GM23338 (cell line): ENCODE data around the gene POLR2A. TPM values are rescaled to one million over a fixed set of nuclear protein-coding genes. Genes with fewer than 3 reads are reported as not detected.

Experiments used
- ATAC-seq: fragments of 200-7000 bp; cut with Tn5 transposase; 3 replicates; pipeline ENCODE4 v1.9.1; 2020
- DNase-seq: peaks from one replicate; pipeline ENCODE4 v3.0.0-alpha.2; 2015; ENCODE audit warnings: low spot score
- H2AFZ ChIP-seq: fragments of 200-600 bp; sonication (generic); 2 replicates; pipeline ENCODE4 v1.8.0; 2016; ENCODE audit warnings: antibody characterized with exemption, mild to moderate bottlenecking, moderate library complexity
- H3F3A ChIP-seq: fragments of 200-600 bp; sonication (generic); replicated peaks from 2 replicates; pipeline ENCODE4 v1.8.0; 2017; ENCODE audit warnings: antibody characterized with exemption, mixed run types, low read depth
- H3K27ac ChIP-seq: fragments of 200-600 bp; sonication (generic); 2 replicates; pipeline ENCODE4 v1.6.1; 2016; ENCODE audit warnings: low read depth
- H3K27me3 ChIP-seq: fragments of 200-600 bp; sonication (generic); 2 replicates; pipeline ENCODE4 v1.8.0; 2016; ENCODE audit warnings: mild to moderate bottlenecking, mixed run types, moderate library complexity; ENCODE audit not compliant: insufficient read depth
- H3K36me3 ChIP-seq: fragments of 200-600 bp; sonication (generic); 2 replicates; pipeline ENCODE4 v1.8.0; 2016; ENCODE audit warnings: mild to moderate bottlenecking; ENCODE audit not compliant: insufficient read depth
- H3K4me1 ChIP-seq: fragments of 200-600 bp; sonication (generic); 2 replicates; pipeline ENCODE4 v1.8.0; 2016; ENCODE audit warnings: mild to moderate bottlenecking, moderate library complexity; ENCODE audit not compliant: insufficient read depth
- H3K4me2 ChIP-seq: fragments of 200-600 bp; sonication (generic); 2 replicates; pipeline ENCODE4 v1.7.1; 2017; ENCODE audit warnings: mixed run types
- H3K4me3 ChIP-seq: fragments of 200-600 bp; sonication (generic); 2 replicates; pipeline ENCODE4 v1.6.1; 2016; ENCODE audit warnings: mixed run types
- H3K79me2 ChIP-seq: fragments of 200-600 bp; sonication (generic); replicated peaks from 2 replicates; pipeline ENCODE4 v1.8.0; 2017; ENCODE audit warnings: mild to moderate bottlenecking; ENCODE audit not compliant: insufficient read depth
- H3K9me2 ChIP-seq: fragments of 200-600 bp; sonication (generic); 2 replicates; pipeline ENCODE4 v1.8.0; 2017; ENCODE audit not compliant: insufficient read depth
- H4K20me1 ChIP-seq: fragments of 200-600 bp; sonication (generic); replicated peaks from 2 replicates; pipeline ENCODE4 v1.8.0; 2017; ENCODE audit warnings: mild to moderate bottlenecking; ENCODE audit not compliant: insufficient read depth
- H3K27ac Mint-ChIP-seq: 2 replicates; pipeline ENCODE4 v1.8.0; 2020; ENCODE audit warnings: inconsistent platforms, mild to moderate bottlenecking, moderate library complexity, mixed read lengths
- H3K27me3 Mint-ChIP-seq: 3 replicates; pipeline ENCODE4 v1.8.0; 2022; ENCODE audit warnings: low read depth, mild to moderate bottlenecking, moderate library complexity, mixed read lengths, inconsistent platforms; ENCODE audit not compliant: insufficient read depth, poor library complexity
- H3K36me3 Mint-ChIP-seq: 3 replicates; pipeline ENCODE4 v1.8.0; 2021; ENCODE audit warnings: low read depth, mild to moderate bottlenecking, inconsistent platforms, moderate library complexity, mixed read lengths
- H3K4me1 Mint-ChIP-seq: 3 replicates; pipeline ENCODE4 v1.8.0; 2020; ENCODE audit warnings: mild to moderate bottlenecking, inconsistent platforms, mixed read lengths
- H3K4me3 Mint-ChIP-seq: 3 replicates; pipeline ENCODE4 v1.8.0; 2021; ENCODE audit warnings: moderate library complexity, mild to moderate bottlenecking, inconsistent platforms, mixed read lengths
- H3K9me3 Mint-ChIP-seq: 3 replicates; pipeline ENCODE4 v1.8.0; 2020; ENCODE audit warnings: moderate library complexity, mild to moderate bottlenecking, inconsistent platforms, mixed read lengths
- CREB1 ChIP-seq: fragments of 250-450 bp; sonication (Bioruptor Pico); IDR thresholded peaks from 2 replicates; pipeline ENCODE4 v1.5.0; 2020; ENCODE audit warnings: low read depth, mild to moderate bottlenecking, moderate library complexity
- CTCF ChIP-seq, 2 experiments: fragments of 200-600 bp in 1 of 2; sonication (generic) in 1 of 2; conservative IDR thresholded peaks; 2 replicates each; pipeline versions ENCODE4 v1.5.1 to v1.6.1; 2016 to 2017; ENCODE audit warnings: antibody characterized with exemption in 2 of 2, low read depth in 2 of 2, mild to moderate bottlenecking in 2 of 2, moderate library complexity in 1 of 2
- EZH2 ChIP-seq: fragments of 200-600 bp; sonication (generic); IDR thresholded peaks from one replicate; pipeline ENCODE4 v1.8.0; 2017; ENCODE audit warnings: antibody characterized with exemption, mild to moderate bottlenecking, low read depth; ENCODE audit not compliant: unreplicated experiment
- EZH2phosphoT487 ChIP-seq: fragments of 200-600 bp; sonication (generic); IDR thresholded peaks from one replicate; pipeline ENCODE4 v1.8.1; 2018; ENCODE audit warnings: antibody characterized with exemption; ENCODE audit not compliant: unreplicated experiment
- JUNB ChIP-seq: IDR thresholded peaks from one replicate; pipeline ENCODE4 v1.6.1; 2016; ENCODE audit warnings: antibody characterized with exemption; ENCODE audit not compliant: unreplicated experiment
- NANOG ChIP-seq: IDR thresholded peaks from 2 replicates; pipeline ENCODE4 v1.6.1; 2016; ENCODE audit warnings: antibody characterized with exemption, borderline replicate concordance
- POLR2AphosphoS5 ChIP-seq: IDR thresholded peaks from 2 replicates; pipeline ENCODE4 v1.6.1; 2016; ENCODE audit warnings: antibody characterized with exemption, low read depth
- STAT1 ChIP-seq: IDR thresholded peaks from one replicate; pipeline ENCODE4 v1.6.1; 2016; ENCODE audit warnings: antibody characterized with exemption; ENCODE audit not compliant: unreplicated experiment
- ZNF114 ChIP-seq: fragments of 250-450 bp; sonication (Bioruptor Pico); IDR thresholded peaks from 2 replicates; pipeline ENCODE4 v1.5.0; 2020; ENCODE audit warnings: mild to moderate bottlenecking, moderate library complexity
- ZNF331 ChIP-seq: fragments of 250-450 bp; sonication (Bioruptor Pico); IDR thresholded peaks from 2 replicates; pipeline ENCODE4 v1.5.0; 2020; ENCODE audit warnings: low read depth, mild to moderate bottlenecking, moderate library complexity
- polyA plus RNA-seq: library from polyadenylated mRNA; unstranded; fragments of >200 nt; fragmentation: Nextera tagmentation; extraction: Ambion mirVana; gene quantifications from 2 replicates; pipeline ENCODE4 v1.2.1, GENCODE V29; 2016
- total RNA-seq: library from RNA; depleted of rRNA; stranded (reverse); fragments of >200 nt; shearing (Covaris generic); gene quantifications from 2 replicates; pipeline ENCODE4 v1.2.3, GENCODE V29; 2014
- TF ChIP-seq, protein P1 (sequence below): fragments of 250-450 bp; sonication (Bioruptor Pico); IDR thresholded peaks from 2 replicates; pipeline ENCODE4 v1.5.0; 2020; ENCODE audit warnings: mild to moderate bottlenecking, moderate library complexity
- TF ChIP-seq, protein P2 (sequence below): IDR thresholded peaks from 2 replicates; pipeline ENCODE4 v1.6.1; 2016; ENCODE audit warnings: antibody characterized with exemption

POLR2A gene
- total and polyA plus RNA-seq, 2 experiments from 2014 or later = 56.8 to 151 TPM

- no peak for TF ChIP-seq ZNF114 (CRISPR knock-in tag)
- no peak for TF ChIP-seq ZNF331 (CRISPR knock-in tag)
- no peak for TF ChIP-seq POLR2AphosphoS5
- TF ChIP-seq EZH2phosphoT487 = no peak
- no peak for TF ChIP-seq NANOG
- H3K36me3 Mint-ChIP-seq = peaks cover 52% of the 10 kb centered on the region
- no peaks in the 10 kb centered on the region for H3K36me3 ChIP-seq
- ATAC-seq = no peak
- peaks cover 63% of the 10 kb centered on the region for H4K20me1 ChIP-seq
- no peak overlapping the region for H3K27ac ChIP-seq
- peaks cover 100% of the 10 kb centered on the region for H3K79me2 ChIP-seq
- H3K27me3 ChIP-seq = no peaks in the 10 kb centered on the region
- H2AFZ ChIP-seq = no peak overlapping the region
- H3K4me1 ChIP-seq = peaks cover 13% of the 10 kb centered on the region
- no peak overlapping the region for H3K4me3 ChIP-seq
- no peaks in the 10 kb centered on the region for H3K9me2 ChIP-seq
- H3F3A ChIP-seq = peaks cover 23% of the 10 kb centered on the region; the same call in 1 of the 2 replicates
- H3K27ac Mint-ChIP-seq = no peak overlapping the region
- H3K4me2 ChIP-seq = no peak overlapping the region
- H3K27me3 Mint-ChIP-seq = peaks cover 15% of the 10 kb centered on the region
- DNase-seq = no peak
- no peaks in the 10 kb centered on the region for H3K9me3 Mint-ChIP-seq
- no peak overlapping the region for H3K4me3 Mint-ChIP-seq
- H3K4me1 Mint-ChIP-seq = peaks cover 29% of the 10 kb centered on the region
Measured at GRCh38 chr17:7490144-7490543, 6.0 kb downstream of the POLR2A start.

GRCh38 chr17:7491583-7491982 lies 7.4 kb downstream of the POLR2A start:
- H3F3A ChIP-seq = 0 out of 2 replicates have a peak, but pooled peaks cover 14% of the 10 kb centered on the region
- no peaks in the 10 kb centered on the region; the same call in 2 of the 3 replicates for H3K9me3 Mint-ChIP-seq
- H3K27ac Mint-ChIP-seq = no peak overlapping the region
- ATAC-seq (no peak), DNase-seq (no peak)
- H4K20me1 ChIP-seq = peaks cover 53% of the 10 kb centered on the region
- H3K36me3 Mint-ChIP-seq = peaks cover 57% of the 10 kb centered on the region
- no peak overlapping the region for H2AFZ ChIP-seq
- H3K27me3 Mint-ChIP-seq = peaks cover 14% of the 10 kb centered on the region
- no peak overlapping the region for H3K27ac ChIP-seq
- no peak overlapping the region; the same call in 2 of the 3 replicates for H3K4me3 Mint-ChIP-seq
- no peak overlapping the region for H3K4me2 ChIP-seq
- H3K27me3 ChIP-seq = no peaks in the 10 kb centered on the region
- H3K4me1 Mint-ChIP-seq = peaks cover 19% of the 10 kb centered on the region
- H3K4me1 ChIP-seq = peaks cover 4% of the 10 kb centered on the region; the same call in 1 of the 2 replicates
- peaks cover 94% of the 10 kb centered on the region for H3K79me2 ChIP-seq
- H3K4me3 ChIP-seq = no peak overlapping the region
- 0 out of 2 replicates have a peak, but pooled peaks cover 3% of the 10 kb centered on the region for H3K36me3 ChIP-seq
- H3K9me2 ChIP-seq = no peaks in the 10 kb centered on the region
- TF ChIP-seq STAT1 (no peak), CREB1 (CRISPR knock-in tag) (no peak), EZH2 (no peak), CTCF (conservative IDR thresholded peaks at IDR 0.05; ENCODE audit: low read depth in 2 of 2) (no peak), ZNF114 (CRISPR knock-in tag) (no peak), NANOG (no peak), JUNB (no peak)
- TF ChIP-seq, protein P1, sequence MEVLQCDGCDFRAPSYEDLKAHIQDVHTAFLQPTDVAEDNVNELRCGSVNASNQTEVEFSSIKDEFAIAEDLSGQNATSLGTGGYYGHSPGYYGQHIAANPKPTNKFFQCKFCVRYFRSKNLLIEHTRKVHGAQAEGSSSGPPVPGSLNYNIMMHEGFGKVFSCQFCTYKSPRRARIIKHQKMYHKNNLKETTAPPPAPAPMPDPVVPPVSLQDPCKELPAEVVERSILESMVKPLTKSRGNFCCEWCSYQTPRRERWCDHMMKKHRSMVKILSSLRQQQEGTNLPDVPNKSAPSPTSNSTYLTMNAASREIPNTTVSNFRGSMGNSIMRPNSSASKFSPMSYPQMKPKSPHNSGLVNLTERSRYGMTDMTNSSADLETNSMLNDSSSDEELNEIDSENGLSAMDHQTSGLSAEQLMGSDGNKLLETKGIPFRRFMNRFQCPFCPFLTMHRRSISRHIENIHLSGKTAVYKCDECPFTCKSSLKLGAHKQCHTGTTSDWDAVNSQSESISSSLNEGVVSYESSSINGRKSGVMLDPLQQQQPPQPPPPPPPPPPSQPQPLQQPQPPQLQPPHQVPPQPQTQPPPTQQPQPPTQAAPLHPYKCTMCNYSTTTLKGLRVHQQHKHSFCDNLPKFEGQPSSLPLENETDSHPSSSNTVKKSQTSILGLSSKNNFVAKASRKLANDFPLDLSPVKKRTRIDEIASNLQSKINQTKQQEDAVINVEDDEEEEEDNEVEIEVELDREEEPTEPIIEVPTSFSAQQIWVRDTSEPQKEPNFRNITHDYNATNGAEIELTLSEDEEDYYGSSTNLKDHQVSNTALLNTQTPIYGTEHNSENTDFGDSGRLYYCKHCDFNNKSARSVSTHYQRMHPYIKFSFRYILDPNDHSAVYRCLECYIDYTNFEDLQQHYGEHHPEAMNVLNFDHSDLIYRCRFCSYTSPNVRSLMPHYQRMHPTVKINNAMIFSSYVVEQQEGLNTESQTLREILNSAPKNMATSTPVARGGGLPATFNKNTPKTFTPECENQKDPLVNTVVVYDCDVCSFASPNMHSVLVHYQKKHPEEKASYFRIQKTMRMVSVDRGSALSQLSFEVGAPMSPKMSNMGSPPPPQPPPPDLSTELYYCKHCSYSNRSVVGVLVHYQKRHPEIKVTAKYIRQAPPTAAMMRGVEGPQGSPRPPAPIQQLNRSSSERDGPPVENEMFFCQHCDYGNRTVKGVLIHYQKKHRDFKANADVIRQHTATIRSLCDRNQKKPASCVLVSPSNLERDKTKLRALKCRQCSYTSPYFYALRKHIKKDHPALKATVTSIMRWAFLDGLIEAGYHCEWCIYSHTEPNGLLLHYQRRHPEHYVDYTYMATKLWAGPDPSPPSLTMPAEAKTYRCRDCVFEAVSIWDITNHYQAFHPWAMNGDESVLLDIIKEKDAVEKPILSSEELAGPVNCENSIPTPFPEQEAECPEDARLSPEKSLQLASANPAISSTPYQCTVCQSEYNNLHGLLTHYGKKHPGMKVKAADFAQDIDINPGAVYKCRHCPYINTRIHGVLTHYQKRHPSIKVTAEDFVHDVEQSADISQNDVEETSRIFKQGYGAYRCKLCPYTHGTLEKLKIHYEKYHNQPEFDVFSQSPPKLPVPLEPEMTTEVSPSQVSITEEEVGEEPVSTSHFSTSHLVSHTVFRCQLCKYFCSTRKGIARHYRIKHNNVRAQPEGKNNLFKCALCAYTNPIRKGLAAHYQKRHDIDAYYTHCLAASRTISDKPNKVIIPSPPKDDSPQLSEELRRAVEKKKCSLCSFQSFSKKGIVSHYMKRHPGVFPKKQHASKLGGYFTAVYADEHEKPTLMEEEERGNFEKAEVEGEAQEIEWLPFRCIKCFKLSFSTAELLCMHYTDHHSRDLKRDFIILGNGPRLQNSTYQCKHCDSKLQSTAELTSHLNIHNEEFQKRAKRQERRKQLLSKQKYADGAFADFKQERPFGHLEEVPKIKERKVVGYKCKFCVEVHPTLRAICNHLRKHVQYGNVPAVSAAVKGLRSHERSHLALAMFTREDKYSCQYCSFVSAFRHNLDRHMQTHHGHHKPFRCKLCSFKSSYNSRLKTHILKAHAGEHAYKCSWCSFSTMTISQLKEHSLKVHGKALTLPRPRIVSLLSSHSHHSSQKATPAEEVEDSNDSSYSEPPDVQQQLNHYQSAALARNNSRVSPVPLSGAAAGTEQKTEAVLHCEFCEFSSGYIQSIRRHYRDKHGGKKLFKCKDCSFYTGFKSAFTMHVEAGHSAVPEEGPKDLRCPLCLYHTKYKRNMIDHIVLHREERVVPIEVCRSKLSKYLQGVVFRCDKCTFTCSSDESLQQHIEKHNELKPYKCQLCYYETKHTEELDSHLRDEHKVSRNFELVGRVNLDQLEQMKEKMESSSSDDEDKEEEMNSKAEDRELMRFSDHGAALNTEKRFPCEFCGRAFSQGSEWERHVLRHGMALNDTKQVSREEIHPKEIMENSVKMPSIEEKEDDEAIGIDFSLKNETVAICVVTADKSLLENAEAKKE (CRISPR knock-in tag) = no peak
- TF ChIP-seq, protein P2, sequence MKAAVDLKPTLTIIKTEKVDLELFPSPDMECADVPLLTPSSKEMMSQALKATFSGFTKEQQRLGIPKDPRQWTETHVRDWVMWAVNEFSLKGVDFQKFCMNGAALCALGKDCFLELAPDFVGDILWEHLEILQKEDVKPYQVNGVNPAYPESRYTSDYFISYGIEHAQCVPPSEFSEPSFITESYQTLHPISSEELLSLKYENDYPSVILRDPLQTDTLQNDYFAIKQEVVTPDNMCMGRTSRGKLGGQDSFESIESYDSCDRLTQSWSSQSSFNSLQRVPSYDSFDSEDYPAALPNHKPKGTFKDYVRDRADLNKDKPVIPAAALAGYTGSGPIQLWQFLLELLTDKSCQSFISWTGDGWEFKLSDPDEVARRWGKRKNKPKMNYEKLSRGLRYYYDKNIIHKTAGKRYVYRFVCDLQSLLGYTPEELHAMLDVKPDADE = no peak
